Neural progenitor cell (in vitro differentiated cells): ENCODE measurements around the gene IRX4.
A peak's percentile ranks its signal among the peaks of the same experiment; 100 is the strongest.

Experiments
- CTCF ChIP-seq: fragments of 200-600 bp; sonication (generic); IDR thresholded peaks from 2 replicates; pipeline ENCODE4 v1.5.1; 2017; ENCODE audit warnings: antibody characterized with exemption, mild to moderate bottlenecking
- EZH2 ChIP-seq: fragments of 200-600 bp; sonication (generic); IDR thresholded peaks from 2 replicates; pipeline ENCODE4 v1.6.1; 2017; ENCODE audit warnings: antibody characterized with exemption, mild to moderate bottlenecking, moderate library complexity

- no peak for TF ChIP-seq CTCF
- TF ChIP-seq EZH2: peak; percentile 96
Measured at GRCh38 chr5:1881731-1882336, 891 bp downstream of the IRX4 start.
